Mononuclear cell (primary cell): ENCODE data around the gene PAPPA. TPM values are rescaled to one million over a fixed set of nuclear protein-coding genes. Genes with fewer than 3 reads are reported as not detected.

Experiments used
- H3K27me3 ChIP-seq: 2 replicates; pipeline ENCODE4 v1.6.0; 2011; ENCODE audit warnings: low read length, control low read depth; ENCODE audit not compliant: insufficient read depth
- H3K4me1 ChIP-seq: 2 replicates; pipeline ENCODE4 v1.5.1; 2011; ENCODE audit warnings: mild to moderate bottlenecking, low read length, control low read depth; ENCODE audit not compliant: insufficient read depth
- H3K4me3 ChIP-seq: 2 replicates; pipeline ENCODE4 v1.5.1; 2011; ENCODE audit warnings: mild to moderate bottlenecking, low read length, moderate library complexity
- H3K9me3 ChIP-seq: 2 replicates; pipeline ENCODE4 v1.5.1; 2011; ENCODE audit warnings: low read depth, mild to moderate bottlenecking, control low read depth, low read length
- total RNA-seq: library from RNA; depleted of rRNA; stranded (reverse); fragments of >200 nt; gene quantifications from one replicate; pipeline ENCODE4 v1.2.3, GENCODE V29; 2012

PAPPA gene
- total RNA-seq, 1 donor = under 0.01 TPM

- Histone ChIP-seq H3K27me3 (no peaks in the 10 kb centered on the region), H3K4me1 (no peaks in the 10 kb centered on the region), H3K4me3 (no peak overlapping the region), H3K9me3 (no peaks in the 10 kb centered on the region)
Observed at GRCh38 chr9:116218399-116218798, 64.8 kb downstream of the PAPPA start.

DNA sequence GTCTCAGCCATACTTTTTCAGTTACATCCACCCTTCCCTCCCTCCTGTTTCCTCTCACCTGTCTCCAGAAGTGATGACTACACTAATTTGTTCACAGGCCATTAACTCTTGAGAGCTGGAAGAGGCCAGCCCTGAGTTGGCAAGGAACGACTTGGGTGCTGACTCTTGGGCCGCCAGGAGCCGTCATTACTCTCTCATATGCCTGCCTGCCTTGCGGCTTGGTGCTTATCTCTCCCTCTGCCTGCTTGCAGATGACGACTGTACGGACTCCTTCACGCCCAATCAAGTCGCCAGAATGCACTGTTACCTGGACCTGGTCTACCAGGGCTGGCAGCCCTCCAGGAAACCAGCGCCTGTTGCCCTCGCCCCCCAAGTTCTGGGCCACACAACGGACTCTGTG lies 66.1 kb downstream of the PAPPA start:
- Histone ChIP-seq H3K9me3 (no peaks in the 10 kb centered on the region), H3K4me1 (no peaks in the 10 kb centered on the region), H3K4me3 (no peak overlapping the region)

DNA sequence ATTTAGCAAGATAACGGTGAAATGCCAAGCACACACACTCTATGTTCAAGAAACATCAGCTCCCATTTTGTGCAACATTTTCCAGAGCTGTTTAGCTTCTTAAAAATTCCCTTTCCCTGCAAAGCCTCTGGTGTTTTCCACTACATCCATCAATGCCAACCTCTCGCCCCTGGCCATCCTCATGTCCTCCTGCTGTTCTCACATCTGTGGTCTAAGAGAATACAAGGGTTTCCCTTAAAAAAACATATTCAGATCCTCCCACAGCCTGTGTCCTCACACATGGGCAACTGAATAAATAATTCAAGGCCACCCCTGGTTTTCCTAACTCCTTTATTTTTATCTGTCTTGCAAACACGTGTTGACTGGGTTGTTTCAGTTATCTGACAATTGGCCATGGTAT lies 70.3 kb downstream of the PAPPA start:
- H3K4me1 ChIP-seq = no peaks in the 10 kb centered on the region
- no peaks in the 10 kb centered on the region for H3K27me3 ChIP-seq
- no peaks in the 10 kb centered on the region for H3K9me3 ChIP-seq
- H3K4me3 ChIP-seq = no peak overlapping the region

More for the DNA sequence above, 66.1 kb downstream of the PAPPA start:
- H3K27me3 ChIP-seq = no peaks in the 10 kb centered on the region

DNA sequence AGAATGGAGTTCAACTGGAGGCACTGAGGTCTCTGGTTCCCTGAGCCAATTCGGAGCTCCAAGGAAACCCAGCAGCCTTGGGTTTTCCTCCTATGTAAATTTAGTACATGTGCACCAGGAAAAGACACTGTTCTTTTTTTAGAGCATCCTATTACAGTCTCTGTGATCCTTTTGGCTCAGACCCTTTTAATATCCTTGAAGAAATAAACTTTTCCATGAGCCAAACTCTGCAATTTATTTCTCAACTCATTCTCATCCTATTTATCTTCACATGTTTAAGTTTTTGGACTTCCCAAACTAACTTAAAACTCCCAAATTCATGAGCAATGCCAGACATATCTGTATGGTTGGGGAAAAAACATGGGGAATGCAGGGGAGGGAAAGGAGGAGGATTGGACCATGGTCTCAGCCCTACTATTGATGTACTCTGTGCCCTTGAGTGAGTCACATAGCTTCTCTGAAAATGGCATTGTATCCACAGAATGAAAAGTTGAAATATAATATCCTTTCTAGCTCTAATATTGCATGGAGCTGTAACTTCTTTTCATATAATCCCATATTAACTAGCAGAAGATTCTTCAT lies 76.6 kb downstream of the PAPPA start:
- Histone ChIP-seq H3K9me3 (no peaks in the 10 kb centered on the region), H3K4me3 (no peak overlapping the region), H3K27me3 (no peaks in the 10 kb centered on the region), H3K4me1 (no peaks in the 10 kb centered on the region)

DNA sequence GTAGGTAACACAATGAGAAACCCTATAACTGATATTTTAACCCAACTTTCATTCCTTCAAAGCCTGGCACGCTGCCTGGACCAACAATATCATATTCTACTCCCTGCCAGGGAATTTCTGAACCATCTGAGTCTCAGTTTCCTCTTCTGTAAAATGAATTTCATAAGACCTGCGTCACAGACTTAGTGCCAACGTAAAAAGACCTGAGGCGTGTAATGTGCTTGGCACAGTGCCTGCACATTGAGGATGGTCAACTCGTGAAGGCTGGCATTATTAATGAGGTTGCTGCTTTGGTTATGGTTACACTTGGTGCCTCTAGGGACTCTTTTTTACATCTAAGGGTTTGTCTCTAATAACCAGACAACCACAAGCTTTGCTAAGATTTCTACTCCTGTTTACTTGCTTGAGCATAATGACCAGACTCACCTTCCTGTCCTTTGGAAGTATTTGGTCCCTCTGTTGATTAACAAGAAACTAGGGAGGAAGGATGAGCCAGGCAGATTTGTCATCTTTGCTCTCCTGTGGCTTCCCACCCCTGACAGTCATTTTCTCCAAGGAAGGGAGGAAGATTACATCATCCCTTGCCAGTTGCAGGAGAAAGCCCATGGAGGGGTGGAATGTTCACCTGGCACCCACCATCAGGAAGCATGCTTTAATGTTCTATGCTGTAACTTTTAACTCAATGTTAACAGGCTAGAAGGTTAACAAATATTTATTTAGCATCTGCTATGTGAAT lies 79.0 kb downstream of the PAPPA start:
- no peaks in the 10 kb centered on the region for H3K4me1 ChIP-seq

GRCh38 chr9:116233160-116233530 lies 79.6 kb downstream of the PAPPA start:
- Histone ChIP-seq H3K4me3 (no peak overlapping the region), H3K4me1 (no peaks in the 10 kb centered on the region), H3K27me3 (no peaks in the 10 kb centered on the region), H3K9me3 (no peaks in the 10 kb centered on the region)

More for the DNA sequence above, 79.0 kb downstream of the PAPPA start:
- Histone ChIP-seq H3K9me3 (no peaks in the 10 kb centered on the region), H3K27me3 (no peaks in the 10 kb centered on the region), H3K4me3 (no peak overlapping the region)

DNA sequence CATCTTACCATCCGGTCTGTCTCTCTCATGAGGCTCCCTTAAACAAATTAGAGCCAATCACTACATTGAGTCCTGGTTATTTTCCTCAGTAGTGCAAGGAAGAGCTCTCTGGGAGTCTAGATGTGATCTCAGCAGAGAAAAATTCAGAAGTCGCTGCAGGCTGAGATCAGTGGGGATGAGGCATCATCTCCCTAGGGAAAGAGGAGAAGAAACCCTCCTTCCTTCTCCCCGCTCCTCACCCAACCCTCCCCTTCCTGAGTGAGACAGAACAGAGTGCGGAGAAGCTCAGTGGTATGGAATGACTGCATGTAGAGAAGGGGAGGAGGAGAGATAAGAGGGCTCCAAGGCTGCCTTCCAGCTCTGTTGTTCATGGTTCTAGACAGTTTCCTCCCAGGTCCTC lies 80.5 kb downstream of the PAPPA start:
- H3K9me3 ChIP-seq = no peaks in the 10 kb centered on the region
- no peaks in the 10 kb centered on the region for H3K27me3 ChIP-seq
- no peak overlapping the region for H3K4me3 ChIP-seq
- H3K4me1 ChIP-seq = no peaks in the 10 kb centered on the region

GRCh38 chr9:116236979-116237378 lies 83.4 kb downstream of the PAPPA start:
- no peaks in the 10 kb centered on the region for H3K9me3 ChIP-seq

DNA sequence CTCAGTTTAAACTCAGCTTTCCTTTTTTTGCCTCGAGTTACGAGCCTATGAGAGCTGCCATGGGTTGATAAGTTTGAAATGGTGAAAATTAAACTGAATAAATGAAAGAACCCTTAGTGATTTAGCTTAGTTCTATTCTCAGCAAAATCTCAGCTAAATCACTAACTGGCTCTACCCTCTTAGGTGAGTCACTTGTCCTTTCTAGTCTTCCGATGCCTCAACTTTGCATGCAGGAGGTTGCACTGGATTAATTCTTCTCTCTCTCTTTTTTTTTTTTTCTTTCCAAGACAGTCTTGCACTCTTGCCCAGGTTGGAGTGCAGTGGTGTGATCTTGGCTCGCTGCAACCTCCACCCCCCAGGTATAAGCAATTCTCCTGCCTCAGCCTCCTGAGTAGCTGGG lies 83.9 kb downstream of the PAPPA start:
- no peak overlapping the region for H3K4me3 ChIP-seq
- no peaks in the 10 kb centered on the region for H3K4me1 ChIP-seq
- no peaks in the 10 kb centered on the region for H3K27me3 ChIP-seq
- no peaks in the 10 kb centered on the region for H3K9me3 ChIP-seq

More at GRCh38 chr9:116236979-116237378, 83.4 kb downstream of the PAPPA start:
- no peaks in the 10 kb centered on the region for H3K4me1 ChIP-seq
- H3K4me3 ChIP-seq = no peak overlapping the region
- no peaks in the 10 kb centered on the region for H3K27me3 ChIP-seq

DNA sequence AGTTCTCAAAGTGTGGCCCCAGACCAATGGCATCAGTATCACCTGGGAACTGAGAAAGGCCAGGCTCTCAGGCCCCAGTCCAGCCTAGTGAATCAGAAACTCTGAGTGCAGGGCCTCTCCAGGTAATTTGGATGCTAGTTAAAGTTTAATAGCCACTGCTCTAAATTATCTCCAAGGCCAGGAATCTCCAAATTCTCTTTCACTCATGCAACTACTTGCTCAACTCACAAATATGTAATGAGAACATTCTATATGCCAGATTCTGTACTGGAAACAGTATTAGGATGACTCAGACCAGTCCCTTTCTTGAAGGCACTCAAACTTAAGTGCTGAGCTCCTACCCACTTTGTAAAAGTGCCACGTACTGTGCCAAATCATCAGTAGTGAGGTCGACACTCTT lies 84.6 kb downstream of the PAPPA start:
- no peaks in the 10 kb centered on the region for H3K4me1 ChIP-seq

GRCh38 chr9:116238776-116239340 lies 85.3 kb downstream of the PAPPA start:
- H3K9me3 ChIP-seq = no peaks in the 10 kb centered on the region
- no peaks in the 10 kb centered on the region for H3K27me3 ChIP-seq
- no peaks in the 10 kb centered on the region for H3K4me1 ChIP-seq
- no peak overlapping the region for H3K4me3 ChIP-seq

More for the DNA sequence above, 84.6 kb downstream of the PAPPA start:
- Histone ChIP-seq H3K4me3 (no peak overlapping the region), H3K27me3 (no peaks in the 10 kb centered on the region), H3K9me3 (no peaks in the 10 kb centered on the region)

GRCh38 chr9:116243708-116244107 lies 90.1 kb downstream of the PAPPA start:
- Histone ChIP-seq H3K9me3 (no peaks in the 10 kb centered on the region), H3K27me3 (no peaks in the 10 kb centered on the region), H3K4me1 (no peaks in the 10 kb centered on the region), H3K4me3 (no peak overlapping the region)

DNA sequence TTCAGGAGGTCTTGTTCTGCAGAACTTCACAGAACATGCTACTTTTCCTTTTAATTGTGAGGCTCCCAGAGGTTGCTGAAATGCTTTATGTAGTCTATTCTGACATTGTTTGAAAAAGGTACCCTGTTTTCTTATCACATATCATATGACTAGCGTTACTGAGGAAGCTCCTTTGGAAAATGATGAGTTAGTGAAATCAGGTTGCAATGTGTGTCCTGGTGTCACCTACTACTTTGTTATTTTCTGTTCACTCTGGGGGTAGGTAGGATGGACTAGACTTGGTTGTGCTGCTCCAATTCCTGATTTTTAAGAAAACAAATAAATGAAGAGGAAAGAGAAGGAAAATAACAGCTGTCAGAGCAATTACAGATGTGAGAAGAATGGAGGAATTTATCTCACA lies 93.7 kb downstream of the PAPPA start:
- Histone ChIP-seq H3K27me3 (no peaks in the 10 kb centered on the region), H3K4me1 (no peaks in the 10 kb centered on the region), H3K4me3 (no peak overlapping the region), H3K9me3 (no peaks in the 10 kb centered on the region)

- Histone ChIP-seq H3K9me3 (no peaks in the 10 kb centered on the region), H3K4me1 (no peaks in the 10 kb centered on the region), H3K27me3 (no peaks in the 10 kb centered on the region), H3K4me3 (no peak overlapping the region)
Observed at GRCh38 chr9:116247791-116248374, 94.3 kb downstream of the PAPPA start.

GRCh38 chr9:116250891-116251290 lies 97.3 kb downstream of the PAPPA start:
- no peaks in the 10 kb centered on the region for H3K27me3 ChIP-seq
- no peaks in the 10 kb centered on the region for H3K4me1 ChIP-seq

More at GRCh38 chr9:116250891-116251290, 97.3 kb downstream of the PAPPA start:
- Histone ChIP-seq H3K4me3 (no peak overlapping the region), H3K9me3 (no peaks in the 10 kb centered on the region)
